ENCODE data around the gene TSEN34.
A peak's percentile ranks its signal among the peaks of the same experiment; 100 is the strongest.

TSEN34 gene
- total RNA-seq = 29.7 to 44.4 (median 35.4) reads per million in 4 experiments

- peak; percentile 88 for DNase-seq
Measured at GRCh38 chr19:54191011-54191810, at the start of gene TSEN34. TSS of gene TSEN34 (plus strand) at chr19:54191308. CDS start at chr19:54191365, 57 bp downstream.

- no peak for DNase-seq
Measured at GRCh38 chr19:54141356-54141755, 49.8 kb upstream of the TSEN34 start.

DNA sequence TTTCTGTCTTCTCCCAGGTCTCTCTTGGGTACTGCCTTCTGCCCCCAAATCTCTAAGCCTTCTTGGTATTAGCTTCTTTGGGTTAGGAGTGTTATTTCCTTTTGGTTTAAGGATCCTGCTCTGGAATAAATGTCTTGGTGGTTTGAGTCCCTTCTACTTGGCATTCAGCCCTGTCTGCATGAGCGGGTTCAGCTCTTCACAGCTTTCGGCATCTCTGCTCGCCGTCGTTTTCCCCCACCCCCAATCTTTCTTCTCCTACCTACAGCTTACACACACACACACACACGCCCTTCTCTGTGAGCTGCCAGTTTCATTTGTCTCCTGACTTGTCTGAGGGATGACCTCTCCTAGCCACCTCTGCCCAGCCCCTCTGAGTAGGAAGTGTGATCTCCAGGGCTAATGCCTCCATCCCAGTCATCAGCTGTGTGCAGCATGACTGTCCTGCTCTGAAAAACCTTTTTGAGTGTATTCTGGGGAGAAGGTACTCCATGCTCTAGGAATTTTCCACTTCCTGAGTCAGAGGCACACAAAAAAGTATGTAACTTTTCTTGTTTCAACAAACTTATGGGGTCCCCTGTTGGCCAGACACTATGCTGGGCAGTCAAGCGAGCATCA lies 48.8 kb upstream of the TSEN34 start:
- no peak for DNase-seq

DNA sequence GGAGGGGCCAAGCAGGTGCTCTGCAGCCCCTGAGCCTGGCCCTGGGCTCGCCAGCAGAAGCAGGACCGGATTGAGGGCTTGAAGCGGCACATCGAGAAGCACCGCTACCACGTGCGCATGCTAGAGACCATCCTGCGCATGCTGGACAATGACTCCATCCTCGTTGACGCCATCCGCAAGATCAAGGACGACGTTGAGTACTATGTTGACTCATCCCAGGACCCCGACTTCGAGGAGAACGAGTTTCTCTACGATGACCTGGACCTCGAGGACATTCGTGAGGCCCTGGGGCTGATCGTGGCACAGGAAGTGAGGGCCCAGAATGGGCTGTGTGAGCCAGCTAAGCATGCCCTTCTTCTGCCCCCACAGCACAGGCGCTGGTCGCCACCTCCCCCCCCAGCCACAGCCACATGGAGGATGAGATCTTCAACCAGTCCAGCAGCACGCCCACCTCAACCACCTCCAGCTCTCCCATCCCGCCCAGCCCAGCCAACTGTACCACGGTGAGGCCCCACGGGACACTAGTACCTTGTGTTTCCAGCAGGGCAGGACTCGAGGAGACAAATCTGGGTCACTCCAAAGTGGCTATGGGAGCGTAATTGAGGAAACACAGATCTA lies 45.5 kb upstream of the TSEN34 start:
- DNase-seq = no peak

- DNase-seq = no peak
Measured at GRCh38 chr19:54147676-54148075, 43.4 kb upstream of the TSEN34 start.

- no peak for DNase-seq
Measured at GRCh38 chr19:54148158-54148557, 43.0 kb upstream of the TSEN34 start.

GRCh38 chr19:54149021-54149812 lies 41.9 kb upstream of the TSEN34 start:
- no peak for DNase-seq

- no peak for DNase-seq
Measured at GRCh38 chr19:54151362-54152035, 39.6 kb upstream of the TSEN34 start.

DNA sequence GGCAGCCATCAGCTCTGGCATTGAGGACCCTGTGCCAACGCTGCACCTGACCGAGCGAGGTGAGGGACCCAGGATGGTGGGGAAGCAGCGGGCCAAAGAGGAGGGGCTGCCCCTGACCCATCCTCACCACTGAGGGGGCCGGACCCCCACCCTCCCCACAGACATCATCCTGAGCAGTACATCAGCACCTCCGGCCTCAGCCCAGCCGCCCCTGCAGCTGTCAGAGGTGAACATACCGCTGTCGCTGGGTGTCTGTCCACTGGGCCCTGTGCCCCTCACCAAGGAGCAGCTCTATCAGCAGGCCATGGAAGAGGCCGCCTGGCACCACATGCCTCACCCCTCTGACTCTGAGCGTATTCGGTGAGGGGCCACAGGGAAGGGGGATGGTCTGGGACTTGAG lies 38.8 kb upstream of the TSEN34 start:
- no peak for DNase-seq

DNA sequence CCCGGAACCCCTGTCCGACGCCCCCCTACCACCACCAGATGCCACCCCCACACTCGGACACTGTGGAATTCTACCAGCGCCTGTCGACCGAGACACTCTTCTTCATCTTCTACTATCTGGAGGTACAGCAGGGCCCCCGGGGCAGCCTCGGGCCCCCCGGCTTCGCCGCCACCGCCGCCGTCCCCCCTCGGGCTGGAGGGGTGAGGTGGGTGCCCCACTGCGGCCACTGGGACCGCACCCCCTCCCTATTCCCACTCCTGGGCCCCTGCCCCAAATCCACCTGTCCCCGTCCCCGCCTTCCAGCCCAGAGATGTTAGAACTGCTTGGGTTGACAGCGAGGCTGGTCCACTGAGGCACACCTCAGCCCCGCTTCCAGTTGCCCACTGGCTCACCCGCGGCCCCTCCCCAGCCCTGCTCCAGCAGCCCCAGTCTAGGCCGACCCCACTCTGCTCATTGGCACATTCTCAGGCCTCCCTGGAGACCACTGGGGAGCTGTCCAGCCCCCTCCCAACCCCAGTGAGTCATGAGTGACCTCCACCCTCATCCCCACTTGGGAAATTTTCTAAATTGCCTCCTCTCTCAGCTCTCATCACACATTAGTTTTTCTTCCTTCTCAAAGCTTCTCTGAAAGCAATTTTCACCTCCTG lies 38.1 kb upstream of the TSEN34 start:
- no peak for DNase-seq

DNA sequence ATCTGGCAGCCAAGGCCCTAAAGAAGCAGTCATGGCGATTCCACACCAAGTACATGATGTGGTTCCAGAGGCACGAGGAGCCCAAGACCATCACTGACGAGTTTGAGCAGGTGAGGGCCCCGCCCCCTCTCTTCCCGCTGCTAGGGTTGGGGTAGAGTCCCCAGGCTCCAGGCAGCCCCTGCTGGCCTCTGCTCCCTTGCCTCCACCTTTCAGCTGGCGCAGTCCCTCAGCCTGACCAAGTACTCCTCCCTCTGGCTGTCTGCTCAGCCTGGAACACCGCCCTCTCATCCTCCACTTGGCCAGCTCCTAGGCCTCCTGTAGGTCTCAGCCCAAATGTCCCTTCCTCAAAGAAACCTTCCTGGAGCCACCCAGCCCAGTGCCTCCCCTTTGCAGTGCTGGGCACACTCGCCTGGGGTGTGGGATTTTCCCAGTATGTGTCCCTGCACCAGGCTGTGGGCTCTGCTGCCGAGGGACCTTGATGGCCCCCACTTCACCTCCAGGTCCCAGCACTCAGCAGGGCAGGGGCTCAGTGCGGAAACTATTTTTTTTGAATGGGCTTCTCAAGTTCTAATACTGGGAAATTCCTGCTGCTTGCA lies 37.3 kb upstream of the TSEN34 start:
- no peak for DNase-seq

DNA sequence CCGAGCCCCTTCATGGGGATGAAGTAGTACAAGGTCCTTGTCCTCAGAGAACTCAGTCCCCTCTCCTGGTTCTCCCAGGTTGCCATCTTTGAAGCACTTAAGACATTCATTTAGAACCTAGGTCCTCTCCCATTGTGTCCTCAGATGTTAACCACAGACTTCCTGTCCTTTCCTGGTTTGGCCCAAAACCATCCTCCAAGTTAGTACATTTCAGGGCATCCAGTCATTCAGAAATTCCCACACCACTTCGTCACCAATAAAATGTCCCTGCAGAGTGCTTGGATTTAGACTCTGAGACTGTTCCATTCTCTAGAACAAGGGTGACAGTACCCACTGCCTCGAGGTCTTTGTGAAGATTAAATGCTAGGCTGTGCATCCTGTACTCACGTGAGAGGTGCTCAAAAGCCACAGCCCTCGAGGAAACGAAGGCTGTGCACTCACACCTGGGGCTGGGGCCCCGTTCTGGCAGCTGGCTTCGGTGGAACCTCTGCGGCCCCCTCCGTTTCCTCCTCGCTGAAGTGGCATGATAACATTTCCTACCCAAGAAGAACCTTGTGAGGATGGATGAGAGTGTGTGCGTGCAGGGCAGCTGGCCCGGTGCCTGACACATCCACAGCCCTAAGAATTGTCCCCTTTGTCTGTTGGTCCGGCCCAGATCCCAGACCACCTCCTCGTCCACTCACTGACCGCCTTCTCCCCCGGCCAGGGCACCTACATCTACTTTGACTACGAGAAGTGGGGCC lies 36.3 kb upstream of the TSEN34 start:
- DNase-seq = no peak

GRCh38 chr19:54155694-54156093 lies 35.4 kb upstream of the TSEN34 start:
- DNase-seq = no peak

DNA sequence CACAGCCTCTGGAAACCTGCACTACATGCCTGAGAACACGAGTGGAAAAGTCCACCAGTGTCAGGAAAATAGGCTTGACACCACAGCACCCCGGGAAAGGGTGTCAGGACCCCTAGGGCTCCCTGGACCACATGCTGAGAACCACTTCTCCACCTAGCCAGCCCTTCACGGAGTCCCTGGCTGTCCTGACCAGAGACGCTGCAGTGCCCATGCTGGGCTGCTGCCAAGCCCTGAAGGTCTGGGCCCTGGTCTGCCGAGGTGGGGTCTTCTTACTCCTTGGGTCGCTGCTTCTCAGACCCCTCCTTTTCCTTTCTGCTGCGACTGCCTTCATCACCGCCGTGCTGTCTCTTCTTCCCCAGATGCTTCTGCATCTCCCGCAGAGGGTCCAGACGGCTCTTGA lies 34.6 kb upstream of the TSEN34 start:
- DNase-seq = no peak

DNA sequence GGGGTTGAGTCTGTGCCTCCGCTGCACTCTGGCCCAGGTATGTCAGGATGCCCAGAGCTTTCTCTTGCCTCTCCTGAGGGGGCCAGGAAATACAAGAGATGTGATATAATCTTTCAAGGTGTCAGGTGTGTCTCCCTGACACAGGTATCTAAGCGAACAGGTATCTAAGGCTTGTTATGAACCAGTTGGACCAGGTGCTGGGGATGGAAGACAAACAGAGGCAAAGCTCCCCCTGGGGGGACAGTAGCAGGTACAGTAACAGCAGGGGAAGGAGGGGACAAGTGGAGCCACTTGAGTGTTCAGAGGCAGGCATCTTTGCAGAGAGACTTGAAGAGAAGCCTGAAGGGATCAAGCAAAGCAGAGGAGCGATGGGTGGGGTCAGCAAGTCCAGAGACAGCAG lies 34.2 kb upstream of the TSEN34 start:
- DNase-seq = no peak

DNA sequence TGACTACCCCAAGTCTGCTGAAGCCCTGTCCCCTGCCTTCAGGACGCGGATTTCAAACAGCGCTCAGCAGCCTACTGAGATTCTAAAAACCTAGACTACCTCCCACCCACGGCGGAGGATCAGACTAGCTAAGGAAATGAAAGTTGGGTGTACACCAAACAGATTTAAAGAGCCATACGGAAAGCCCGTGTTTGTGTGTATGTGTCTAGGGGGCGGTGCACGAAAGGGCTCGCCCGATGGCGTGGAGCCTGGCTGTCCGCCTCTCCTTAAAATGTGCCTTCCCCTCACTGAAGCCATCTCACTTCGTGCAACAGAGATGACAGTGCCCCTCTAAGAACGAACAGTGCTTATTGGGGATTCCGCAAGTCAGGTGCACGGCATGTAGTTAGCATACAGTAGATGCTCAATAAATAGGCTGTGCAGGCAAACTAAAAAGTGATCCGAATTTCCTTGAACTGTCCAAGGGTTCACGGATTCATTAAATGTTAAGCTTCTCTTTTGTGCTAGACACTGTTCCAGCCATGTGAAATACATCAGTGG lies 32.2 kb upstream of the TSEN34 start:
- no peak for DNase-seq

DNA sequence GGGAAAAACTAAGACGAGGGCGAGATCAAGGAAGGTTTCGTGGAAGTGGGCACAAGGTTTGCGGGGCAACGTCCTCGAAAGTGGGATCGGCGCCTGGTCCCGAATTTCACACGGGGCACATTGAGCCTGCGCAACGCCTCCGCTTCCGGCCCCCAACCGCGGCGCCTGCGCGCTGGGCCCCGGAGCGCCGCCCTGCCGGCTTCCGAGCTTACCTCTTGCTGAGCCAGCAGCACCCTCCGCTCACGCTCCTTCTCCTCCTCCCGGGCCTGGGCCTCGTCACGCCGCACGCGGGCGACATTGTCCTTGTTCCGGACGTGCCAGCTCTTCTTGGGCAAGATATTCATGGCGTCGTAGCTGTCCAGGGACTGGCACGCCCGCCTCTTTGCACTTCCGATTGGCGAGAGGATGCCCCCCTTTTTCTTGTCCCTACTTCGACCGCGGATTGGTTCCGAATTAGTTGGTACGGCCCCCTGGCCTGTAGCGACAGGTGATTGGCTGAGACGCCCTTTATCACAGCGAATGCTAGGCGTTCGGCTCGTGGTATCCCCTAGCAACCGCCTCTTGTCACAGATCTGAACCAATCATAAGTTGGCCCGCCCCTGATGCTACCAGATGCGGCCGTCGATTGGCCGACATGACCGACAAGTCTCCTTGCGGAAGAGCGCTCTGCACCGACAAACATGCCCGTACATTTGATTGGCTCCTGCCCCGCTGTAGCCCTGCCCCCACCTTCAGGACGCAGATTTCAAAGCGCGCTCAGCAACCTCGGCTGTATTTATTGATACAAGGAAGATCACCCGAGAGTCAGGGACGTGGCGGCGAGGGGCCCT lies 31.5 kb upstream of the TSEN34 start, which contains the start of gene LENG1:
LENG1 (minus strand) TSS at position 370 of the 830 bp plus-strand sequence; CDS start at position 344, 26 bp downstream.
- peak; percentile 98 for DNase-seq

DNA sequence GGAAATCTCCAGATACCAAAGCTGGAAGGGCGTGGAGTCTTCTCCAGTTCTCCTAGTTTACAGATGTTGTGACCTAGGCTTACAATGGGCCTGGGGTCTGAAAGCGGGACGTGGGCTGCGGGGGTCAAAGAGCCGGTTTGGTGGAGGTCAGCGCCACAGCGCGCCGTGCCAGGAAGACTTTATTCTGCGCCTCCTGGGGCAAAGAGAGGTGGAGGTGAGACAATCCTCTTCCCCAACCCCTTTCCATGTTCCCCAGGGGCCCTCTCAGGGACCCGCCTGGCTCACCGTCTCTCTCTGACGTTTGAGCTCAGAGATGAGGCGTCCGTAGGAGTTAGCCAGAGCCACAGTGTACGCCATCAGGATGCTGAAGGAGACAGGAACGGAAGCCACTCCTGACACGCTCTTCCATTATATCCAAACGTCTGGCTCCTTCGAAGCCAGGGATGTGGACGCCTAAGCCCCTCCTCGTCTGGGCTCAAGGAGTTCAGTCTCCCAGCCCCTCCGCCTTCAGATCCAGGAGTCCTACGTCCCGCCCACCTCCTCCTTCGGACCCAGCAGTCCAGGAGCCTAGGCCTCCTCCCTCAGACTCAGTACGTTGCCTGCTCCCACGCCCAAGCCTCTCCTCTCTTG lies 30.8 kb upstream of the TSEN34 start:
- no peak for DNase-seq

GRCh38 chr19:54160854-54161253 lies 30.3 kb upstream of the TSEN34 start:
- no peak for DNase-seq
